GM18868 (cell line): ENCODE measurements around the gene FOXP4.

Experiments
- ATAC-seq: cut with Tn5 transposase; IDR thresholded peaks from one replicate; pipeline ENCODE4 v1.9.1; 2021; ENCODE audit warnings: mild to moderate bottlenecking, moderate library complexity; ENCODE audit not compliant: unreplicated experiment

The FOXP4 gene

DNA sequence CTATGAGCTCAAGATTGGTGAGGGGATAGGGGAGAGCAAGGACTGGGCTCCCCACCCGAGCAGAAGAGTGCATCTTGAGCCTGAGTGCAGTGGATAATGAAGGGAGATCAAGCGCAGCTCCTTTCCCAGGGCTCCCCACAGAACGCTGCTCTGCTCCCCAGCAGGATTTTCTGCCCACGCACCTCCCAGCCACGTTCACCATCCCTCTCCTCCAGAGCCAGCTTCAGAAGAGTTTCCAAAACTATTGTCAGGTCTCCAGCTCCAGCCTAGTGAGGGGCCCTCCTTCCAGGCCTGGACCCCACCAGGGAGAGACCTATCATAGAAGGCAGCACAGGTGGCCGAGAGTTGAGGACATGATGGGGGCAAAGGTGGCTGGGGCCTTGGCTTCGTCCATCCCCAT, 34.5 kb downstream of the FOXP4 start:
- ATAC-seq: no peak

DNA sequence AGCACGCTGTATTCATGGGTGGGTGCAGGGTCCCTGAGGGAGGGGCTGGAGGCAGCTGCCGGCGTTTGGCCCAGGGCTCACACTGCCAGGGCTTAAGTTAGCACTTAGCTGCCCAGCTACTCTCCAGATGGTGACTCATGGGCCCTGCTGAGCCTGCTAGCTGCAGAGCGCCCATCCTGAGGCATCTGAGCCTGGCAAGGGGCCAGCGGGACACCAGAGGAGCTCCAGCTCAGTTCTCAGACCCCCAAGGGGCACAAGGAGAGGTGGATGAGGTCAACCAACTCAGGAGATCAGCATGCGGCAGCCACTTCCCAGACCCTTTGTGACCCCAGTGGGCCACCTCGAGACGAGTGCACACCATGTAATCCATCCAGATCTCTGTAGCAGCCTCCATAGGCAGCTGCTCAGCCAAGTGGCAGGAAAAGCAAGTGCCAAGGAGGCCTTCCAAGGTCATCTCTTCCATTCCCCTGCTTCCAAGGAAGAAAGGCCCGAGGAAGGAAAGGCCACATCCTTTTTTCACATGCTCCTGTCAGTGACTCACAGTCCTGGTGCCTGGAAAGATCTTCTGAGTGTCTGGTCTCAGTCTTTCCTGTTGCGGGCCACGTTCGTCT, 35.3 kb downstream of the FOXP4 start:
- no peak for ATAC-seq

DNA sequence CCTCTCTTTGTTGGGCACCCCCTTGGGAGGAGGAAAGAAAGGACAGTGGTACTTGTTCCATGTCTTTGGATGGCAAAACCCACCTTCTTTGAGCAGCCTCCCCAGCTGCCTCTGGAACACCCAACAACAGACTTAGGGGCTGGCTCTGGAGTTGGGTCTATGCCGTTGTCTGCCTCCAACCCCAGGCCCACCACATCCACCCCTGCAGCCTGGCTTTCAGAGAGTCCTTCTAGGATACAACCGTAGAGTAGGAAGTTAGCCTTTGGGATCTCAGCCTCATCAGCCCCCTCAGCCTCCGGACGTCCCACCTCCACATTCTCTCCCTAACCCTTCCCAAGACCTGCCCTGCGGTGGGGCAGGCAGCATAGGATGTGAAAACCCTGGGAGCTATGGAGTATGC, 36.4 kb downstream of the FOXP4 start:
- ATAC-seq: no peak

DNA sequence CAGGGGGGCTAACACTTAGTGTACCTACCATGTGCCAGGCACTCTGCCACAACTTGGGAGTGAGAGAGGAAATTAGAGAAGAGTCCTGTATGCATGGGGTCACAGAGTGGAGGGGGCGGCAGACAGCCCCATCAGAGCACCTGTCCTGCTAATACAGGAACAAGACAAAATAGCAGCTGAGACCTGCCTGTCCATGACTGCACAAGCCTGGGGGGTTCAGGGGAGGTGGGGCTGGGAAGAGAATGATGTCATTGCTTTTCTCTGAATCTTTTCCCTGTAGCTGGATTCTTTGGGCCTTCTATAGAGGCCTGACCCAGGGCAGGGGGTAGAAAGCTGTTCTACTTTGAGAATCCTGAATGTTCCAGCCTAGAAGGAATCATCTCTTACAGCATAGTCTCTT, 37.4 kb downstream of the FOXP4 start:
- no peak for ATAC-seq

DNA sequence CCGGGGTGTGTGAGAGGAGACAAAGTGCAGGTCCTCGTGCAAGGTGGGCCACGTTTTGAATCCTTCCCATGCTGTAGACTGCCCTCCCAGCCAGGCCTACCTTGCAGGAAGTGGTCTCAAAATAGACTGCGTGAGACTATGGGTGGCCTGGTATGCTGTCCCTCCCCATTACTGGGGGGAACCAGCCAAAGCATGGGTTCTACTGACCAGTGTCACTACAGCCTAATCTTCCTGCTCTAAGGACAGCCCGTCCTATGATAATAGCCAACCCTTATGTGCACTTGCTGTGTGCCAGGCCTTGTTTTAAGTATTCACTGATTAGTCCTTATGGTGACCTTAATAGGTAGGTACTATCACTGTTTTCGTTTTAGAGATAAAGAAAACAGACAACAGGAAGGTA, 38.0 kb downstream of the FOXP4 start:
- ATAC-seq: no peak

DNA sequence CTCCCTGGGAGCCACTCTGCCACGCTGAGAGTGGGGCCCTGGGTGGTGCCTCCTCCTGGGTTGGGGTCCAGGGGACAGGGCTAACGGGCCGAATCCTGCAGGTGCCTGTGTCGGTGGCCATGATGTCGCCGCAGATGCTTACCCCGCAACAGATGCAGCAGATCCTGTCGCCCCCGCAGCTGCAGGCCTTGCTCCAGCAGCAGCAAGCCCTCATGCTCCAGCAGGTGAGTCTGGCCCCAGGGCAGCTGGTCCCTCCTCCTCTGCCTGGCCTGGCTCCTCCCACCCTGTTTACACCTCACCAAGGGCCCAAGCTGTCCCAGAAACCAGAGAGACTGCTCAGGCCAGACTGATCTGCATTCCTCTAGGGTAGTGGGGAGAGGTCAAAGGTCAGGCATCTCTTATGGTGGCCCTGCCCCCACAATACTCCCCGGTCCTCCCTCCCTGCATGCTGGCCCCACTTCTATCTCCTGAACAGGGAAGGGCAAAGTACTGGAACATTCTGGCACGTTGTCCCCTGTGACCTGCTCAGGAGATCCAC, 38.6 kb downstream of the FOXP4 start:
- ATAC-seq: no peak

DNA sequence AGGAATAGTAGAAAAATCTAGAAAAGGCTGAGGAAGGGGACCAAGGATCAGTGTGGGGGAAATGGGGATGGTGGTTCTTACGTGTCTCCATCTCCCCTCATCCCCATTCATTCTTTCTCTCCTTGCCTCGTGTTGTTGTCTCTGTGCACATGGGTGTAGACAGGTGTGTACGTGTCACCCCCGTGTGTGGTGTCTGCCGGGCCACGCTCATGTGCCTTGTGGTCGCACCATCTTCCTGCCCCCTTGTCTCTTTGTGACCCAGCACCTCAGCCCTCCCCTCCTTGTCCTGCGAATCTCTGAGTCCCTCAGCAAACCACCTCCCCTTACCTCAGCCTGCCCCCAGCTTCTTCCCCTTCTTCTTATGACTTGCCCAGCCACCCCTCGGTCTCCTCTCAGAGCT, 39.4 kb downstream of the FOXP4 start:
- ATAC-seq: no peak

DNA sequence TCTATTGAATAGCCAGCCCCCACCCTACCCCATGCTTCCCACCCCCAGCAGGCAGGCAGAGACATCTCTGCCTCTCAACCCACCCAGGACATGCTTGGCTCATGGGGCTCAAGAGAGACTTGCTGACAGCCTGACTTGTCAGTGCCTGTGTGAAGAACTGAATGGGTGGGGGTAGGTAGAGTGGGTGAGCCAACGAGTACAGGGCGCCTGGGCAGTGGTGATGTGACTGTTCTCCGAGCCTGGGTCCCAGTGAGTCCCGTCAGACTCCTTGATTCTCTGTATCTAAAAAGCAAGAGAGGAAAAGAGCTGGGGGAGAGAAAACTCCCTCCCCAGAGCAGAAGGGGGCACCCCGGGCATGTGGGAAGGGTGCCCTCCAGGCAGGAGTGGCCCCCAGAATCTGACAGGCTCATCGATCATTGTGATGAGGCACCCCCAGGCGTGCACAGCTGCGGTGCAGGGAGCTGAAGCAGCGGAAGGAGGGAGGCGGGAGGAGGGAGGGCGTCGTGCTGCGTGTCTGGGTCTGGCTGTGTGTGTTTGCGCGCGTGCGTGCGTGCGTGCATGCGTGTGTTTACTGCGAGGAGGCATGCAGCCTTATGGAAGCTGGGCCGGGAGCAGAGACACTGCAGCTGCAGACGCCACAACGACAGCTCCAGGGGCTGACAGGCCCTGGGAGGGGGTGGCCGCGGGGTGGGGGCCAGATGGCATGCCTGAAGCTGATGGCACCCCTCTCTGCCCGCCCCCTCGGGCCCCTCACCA, 40.2 kb downstream of the FOXP4 start:
- no peak for ATAC-seq

DNA sequence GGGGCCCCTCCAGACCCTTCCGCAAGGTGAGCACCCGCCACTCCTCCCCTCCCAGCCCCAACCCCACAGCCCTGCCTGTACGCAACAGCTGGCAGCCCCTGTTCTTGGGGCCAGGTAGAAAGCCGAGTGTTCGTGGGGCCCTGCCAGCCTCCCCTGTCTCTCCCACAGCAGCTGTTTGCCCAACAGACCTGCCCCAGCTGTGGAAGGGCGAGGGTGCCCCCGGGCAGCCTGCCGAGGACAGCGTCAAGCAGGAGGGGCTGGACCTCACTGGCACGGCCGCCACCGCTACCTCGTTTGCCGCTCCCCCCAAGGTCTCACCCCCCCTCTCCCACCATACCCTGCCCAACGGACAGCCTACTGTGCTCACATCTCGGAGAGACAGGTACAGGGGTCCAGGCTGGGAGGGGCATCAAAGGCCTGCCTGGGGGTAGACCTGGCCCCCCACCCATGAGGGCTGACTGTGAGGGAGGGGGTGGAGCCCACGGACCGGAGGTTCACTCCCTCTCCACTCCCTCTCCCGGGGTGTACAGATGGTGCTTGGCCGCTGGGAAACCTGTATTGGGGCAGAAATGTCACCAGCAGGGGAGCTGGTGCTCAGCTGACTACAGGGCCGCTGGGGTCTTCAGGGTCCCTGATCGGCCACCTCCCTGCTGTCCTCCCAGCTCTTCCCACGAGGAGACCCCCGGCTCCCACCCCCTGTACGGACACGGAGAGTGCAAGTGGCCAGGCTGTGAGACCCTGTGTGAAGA, 41.1 kb downstream of the FOXP4 start:
- no peak for ATAC-seq

DNA sequence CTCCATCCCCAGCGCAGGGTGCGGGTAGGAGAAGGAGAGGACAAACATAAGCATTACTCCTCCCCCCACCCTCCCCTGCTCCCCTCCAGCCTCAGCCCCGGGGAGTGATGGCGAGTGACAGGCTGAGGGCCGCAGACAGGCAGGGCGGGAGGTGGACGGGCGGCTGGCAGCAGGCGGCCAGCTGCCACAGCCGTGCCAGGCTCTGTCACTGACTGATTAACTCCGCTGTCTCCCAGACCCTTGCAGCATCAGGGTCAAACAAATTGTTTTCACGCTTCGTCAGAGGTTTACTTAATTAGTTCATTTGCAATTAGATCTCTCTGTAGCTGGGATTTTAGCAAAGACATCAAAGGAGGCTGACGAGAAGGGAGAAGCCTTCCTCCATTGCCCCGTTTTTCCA, 41.9 kb downstream of the FOXP4 start:
- no peak for ATAC-seq

DNA sequence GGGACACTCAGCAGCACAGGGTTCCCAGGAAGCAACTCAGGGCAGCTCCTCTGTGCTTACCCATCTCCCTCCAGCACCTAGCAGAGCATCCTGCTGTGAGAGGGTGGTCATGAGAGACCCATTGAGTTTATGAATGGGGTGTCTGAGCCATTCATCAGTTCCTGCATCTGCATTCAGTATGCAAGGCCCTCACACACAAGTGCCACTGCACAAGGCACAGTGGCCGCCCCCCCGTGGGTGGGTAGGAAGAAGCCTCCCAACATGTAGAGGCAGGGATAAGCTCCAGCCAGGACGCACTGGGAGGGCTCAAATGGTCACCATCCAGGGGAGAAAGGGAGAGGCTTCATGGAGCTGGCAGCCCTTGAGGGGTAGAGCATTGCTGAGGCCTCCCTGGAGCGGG, 43.0 kb downstream of the FOXP4 start:
- ATAC-seq: no peak

DNA sequence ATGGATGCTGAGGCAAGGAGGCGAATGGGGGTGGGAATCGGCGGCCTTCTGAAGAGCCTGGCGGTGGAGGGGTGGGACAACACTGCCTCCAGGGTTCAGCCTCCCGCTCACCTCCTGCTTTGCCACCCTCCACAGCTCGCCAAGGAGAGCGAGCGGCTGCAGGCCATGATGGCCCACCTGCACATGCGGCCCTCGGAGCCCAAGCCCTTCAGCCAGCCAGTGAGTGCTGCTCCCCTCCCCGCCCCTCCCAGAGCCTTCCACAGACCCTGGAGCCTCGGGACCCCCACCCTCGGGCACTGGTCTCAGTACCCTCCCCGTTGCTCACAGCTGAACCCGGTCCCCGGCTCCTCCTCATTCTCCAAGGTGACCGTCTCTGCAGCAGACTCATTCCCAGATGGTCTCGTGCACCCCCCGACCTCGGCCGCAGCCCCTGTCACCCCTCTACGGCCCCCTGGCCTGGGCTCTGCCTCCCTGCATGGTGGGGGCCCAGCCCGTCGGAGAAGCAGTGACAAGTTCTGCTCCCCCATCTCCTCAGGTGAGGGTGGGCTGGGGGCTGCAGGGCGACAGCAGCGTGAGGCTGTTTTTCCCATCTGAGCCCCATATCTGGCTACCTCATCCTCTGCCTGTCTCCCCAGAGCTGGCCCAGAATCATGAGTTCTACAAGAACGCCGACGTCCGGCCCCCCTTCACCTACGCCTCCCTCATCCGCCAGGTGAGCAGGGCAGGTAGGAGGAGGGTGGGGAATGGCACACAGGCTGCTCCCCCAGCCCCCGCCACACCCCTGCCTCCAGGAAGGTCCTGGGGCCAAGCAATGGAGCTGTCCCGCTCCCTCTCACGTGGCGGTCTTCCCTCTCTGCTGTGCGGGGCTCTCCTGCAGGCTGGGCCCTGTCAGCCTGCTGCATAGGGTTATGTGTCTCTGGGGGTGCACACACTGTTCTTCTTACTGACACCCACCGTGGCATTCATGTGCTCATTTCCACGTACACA, 43.7 kb downstream of the FOXP4 start:
- no peak for ATAC-seq

DNA sequence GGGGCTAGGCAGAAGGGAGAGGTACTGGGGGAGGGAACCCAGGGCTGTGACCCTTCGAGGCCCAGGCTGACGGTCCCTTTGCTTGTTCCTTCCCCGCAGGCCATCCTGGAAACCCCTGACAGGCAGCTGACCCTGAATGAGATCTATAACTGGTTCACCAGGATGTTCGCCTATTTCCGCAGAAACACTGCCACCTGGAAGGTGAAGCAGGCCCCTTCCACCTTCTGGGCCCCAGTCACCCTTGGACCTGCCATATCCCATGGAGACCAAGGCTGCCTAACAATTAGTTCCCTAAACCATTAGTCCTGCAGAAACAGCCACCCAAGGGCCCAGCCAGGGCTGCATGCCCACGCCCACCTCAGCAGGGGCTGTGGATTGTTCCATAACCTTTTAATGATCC, 44.9 kb downstream of the FOXP4 start:
- ATAC-seq: no peak

DNA sequence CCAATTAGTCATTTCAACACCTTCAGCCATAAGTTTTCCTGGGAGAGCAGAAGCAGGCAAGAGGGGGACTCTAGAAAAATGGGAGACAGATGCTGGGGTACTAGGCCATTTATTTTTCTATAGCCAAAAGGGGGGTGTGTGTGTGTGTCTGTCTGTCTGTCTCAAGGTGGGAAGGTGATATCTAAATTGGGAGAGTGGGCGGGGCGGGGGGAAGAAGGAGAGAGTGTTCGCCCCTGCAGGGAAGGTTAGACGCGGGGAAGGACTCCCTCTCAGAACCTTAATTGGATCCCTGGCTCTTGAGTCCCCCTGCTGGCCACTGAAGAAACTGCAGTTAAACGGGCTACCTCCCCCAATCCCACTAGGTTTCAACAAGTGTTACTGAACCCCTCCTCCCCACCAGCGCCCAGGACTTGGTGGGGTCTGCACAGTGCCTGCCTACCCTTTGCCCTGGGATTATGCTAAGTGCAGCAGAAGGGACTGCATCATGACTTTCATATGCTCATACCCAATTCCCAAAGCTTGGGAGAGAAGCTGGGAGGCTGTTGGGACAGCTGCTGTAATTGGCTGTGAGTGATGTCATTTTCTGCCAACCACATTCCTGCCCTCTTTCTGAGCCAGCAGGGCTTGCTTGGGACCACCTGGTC, 45.8 kb downstream of the FOXP4 start:
- ATAC-seq: no peak

DNA sequence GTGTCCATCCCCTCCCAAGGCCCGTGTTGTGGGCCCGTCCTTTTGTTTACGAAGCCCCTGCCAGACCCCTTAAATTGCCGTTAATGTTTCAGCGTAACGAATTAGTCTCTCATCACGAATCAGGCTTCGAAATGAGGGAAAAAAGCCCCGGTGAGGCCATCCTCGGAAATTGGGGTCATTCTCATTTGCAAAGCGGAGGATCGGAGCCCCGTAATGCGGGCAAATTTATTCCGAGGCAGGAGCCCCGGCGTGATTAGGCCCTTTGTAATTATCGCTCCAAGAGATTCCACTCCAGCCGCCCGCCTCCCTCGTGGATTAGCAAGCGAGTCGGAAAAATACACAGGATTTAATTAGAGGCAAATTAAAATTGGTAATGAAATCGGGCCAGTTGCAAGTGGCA, 47.2 kb downstream of the FOXP4 start:
- no peak for ATAC-seq

DNA sequence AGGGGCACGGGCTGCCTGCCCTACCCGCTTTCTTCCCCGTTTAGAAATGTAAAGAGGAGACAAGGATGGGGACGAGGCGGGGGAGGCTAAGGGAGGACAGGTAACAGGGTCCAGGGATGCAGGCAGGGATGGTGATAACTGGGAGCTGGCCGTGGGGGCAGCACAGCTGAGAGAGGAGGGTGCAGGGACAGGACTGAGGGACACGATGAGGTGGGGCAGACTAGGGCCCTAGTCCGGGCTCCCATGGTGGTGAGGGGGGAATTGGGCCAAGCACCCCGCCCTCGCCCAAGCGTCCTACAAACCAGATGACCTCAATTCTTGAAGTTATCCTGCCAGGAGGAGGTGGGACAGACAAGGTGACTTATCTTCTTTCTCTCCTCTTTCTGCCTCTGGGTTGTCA, 47.7 kb downstream of the FOXP4 start:
- ATAC-seq: no peak

DNA sequence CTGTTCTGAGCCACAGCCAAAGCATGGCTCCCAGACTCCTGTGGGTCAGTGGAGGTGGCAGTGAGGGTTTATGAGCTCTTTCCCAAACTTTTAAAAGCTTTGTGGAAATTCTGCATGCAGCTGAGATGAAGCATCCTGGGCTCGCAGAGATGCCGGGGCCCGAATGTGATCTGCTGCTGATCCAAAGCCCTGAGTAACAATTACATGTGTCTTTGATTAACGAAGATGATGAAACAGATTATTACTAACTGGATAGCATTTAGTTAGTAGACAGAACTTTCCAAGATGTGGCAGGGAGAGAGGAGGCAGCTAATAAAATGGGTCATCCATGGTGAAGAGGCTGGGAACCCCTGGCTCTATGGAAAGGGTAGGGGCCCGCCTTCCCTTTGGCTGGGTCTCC, 48.1 kb downstream of the FOXP4 start:
- no peak for ATAC-seq

DNA sequence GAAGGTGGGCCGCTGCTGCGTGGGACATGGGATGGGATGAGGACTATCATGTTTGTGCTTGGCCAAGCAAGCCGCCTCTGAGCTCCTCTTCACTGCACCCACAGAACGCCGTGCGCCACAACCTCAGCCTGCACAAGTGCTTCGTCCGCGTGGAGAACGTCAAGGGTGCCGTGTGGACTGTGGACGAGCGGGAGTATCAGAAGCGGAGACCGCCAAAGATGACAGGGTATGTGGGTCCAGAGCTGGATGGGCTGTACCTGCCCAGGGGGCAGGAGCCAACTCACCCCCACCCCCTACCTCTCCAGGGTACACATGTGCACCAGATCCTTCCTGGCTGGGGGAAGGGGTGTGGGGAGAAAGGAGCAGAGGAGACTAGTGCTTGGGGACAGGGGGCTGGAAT, 48.6 kb downstream of the FOXP4 start:
- ATAC-seq: no peak

DNA sequence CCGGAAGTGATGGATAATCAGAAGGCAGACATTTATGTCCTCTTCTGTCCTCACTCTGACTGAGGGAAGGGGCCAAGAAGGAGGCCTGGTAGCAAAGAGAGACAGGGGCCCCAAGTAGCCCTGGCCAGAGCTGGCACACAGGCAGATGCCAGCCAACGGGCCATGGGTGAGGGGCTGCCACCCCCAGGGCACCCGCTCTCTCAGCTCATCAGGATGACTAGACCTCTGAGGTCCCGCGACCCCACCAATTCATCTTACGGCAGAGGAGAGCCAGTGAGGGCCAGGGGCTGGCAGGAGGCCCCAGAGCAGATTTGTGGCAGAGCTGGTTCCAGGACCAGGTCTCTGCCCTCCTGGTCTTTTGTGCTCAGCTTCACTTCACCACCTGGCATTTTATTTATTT, 49.0 kb downstream of the FOXP4 start:
- no peak for ATAC-seq

DNA sequence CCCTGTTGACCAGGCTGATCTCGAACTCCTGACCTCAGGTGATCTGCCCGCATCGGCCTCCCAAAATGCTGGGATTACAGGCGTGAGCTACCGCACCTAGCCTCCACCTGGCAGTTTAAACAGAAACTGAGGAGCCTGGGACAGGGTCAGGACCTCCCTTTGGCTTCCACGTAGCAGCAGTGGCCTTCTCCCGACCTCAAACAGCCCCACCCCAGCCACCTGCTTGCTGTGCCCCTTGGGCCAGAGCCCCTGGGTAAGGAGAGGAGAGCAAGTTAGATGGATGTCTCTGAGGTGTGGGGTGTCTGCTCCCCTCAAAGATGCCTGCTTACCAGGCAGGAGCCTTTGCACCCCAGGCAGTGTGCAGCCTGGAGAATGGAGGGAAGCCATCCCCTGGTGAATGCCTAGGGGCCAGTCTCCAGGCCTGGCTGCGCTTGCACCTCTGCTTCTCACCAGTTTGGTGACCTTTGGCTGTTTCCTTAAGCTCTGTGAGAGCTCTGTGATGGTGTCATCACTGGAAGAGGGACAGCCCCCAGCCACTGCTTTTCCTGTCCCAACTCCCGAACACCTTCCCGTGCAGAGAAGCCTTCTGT, 50.0 kb downstream of the FOXP4 start:
- ATAC-seq: no peak
